Measurements from ENCODE around the gene CERS2. TPM values are rescaled to one million over a fixed set of nuclear protein-coding genes. Genes with fewer than 3 reads are reported as not detected.
A peak's percentile ranks its signal among the peaks of the same experiment; 100 is the strongest.

CERS2 gene
- total RNA-seq, 2 donors from 2014 or later: 179 to 205 TPM

DNA sequence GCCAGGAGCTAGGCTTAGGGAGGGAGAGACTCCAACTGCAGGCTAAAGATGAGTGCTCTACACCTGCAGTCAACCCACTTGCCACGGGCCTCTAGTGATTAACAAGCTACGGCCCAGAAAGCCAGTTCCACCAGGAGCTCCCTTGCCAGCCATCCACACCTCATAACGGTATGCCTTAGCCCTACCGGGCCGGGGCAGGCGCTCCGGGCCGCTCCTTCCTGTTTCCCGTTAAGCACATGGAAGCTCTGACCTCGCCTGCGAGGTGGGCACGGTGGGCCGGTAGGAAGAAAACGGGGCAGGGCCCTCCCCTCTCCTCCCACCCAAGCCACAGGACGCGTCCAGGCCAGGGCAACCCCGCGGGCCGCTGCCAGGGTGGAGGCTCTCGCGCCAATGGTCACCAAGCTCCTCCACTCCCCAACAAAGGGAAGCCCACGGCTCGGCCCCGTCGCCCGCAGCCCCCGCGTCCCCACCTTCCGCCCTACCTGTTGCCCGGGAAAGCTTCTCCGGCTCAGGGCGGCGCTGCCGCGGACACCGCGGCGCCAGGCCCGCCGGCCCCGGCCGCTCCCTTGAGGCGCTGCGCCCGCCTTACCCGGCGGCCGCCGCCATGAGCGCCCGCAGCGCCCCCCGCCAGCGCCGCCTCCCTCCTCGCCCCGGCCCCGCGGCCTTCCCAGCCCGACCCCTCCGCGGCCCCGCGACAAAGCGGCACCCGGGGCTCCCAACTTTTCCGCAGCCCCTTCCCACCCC is 627 bp downstream of the CERS2 start:
- DNase-seq: peak; percentile 39 to 63
- peak; percentile 38 for ATAC-seq
- intact Hi-C loops (cut with DNase I, micrococcal nuclease): no loop called here

DNA sequence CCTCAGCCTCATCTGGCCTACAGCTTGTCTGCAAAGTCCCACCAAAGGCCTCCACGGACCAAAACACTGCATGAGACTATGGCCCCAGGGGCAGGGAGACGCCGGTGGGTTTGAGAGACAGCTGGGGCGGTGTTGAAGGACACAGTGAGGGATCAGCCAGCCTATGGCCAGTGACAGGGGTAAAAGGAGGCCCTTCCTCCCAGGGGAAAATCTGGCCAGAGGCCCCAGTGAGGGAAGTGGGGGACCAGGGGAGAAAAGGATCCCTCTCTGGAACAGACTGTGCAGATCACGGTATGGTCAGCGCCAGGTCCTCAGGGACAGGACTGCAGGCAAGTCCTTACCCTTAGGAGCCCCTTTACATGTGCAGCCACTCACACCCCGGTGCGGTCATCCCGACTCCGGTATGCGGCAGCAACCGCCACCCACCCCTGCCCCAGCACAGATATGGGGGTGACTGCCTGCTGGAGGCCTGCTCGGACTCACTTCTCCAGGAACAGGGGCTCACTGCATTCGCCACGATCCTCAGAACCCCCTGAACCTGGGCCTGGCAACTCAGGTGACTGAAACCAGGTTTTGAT is 1.3 kb downstream of the CERS2 start:
- no peak for ATAC-seq
- intact Hi-C loops (cut with DNase I, micrococcal nuclease): no loop called here
- DNase-seq: peak in 1 of 2 donors; percentile 32

DNA sequence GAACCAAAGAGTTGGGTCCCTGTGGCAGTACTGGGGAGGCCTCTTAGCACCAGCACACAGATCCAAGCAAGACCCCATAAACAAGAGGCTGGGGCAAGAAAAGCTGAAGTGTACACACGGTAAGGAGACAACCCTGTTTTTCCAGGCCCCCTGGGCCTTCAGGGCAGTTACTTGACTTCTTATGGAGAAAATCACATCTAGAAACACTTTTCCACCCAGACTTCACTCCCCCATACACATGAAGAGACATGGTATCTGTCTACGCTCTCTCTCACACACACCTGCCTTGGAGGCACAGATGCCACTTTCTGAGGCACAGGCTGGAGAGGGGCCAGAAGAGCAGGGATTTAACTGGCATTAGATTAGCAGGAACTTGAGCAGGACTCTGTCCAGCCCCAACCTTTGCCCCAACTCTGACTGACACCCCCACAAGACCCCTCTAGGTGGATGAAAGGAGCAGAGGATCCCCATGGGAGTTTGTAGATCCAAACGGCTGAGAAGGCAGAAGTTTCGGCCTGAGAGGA is 2.2 kb downstream of the CERS2 start:
- ATAC-seq (no peak), DNase-seq (no peak)
- intact Hi-C loops (cut with DNase I, micrococcal nuclease): no loop called here

DNA sequence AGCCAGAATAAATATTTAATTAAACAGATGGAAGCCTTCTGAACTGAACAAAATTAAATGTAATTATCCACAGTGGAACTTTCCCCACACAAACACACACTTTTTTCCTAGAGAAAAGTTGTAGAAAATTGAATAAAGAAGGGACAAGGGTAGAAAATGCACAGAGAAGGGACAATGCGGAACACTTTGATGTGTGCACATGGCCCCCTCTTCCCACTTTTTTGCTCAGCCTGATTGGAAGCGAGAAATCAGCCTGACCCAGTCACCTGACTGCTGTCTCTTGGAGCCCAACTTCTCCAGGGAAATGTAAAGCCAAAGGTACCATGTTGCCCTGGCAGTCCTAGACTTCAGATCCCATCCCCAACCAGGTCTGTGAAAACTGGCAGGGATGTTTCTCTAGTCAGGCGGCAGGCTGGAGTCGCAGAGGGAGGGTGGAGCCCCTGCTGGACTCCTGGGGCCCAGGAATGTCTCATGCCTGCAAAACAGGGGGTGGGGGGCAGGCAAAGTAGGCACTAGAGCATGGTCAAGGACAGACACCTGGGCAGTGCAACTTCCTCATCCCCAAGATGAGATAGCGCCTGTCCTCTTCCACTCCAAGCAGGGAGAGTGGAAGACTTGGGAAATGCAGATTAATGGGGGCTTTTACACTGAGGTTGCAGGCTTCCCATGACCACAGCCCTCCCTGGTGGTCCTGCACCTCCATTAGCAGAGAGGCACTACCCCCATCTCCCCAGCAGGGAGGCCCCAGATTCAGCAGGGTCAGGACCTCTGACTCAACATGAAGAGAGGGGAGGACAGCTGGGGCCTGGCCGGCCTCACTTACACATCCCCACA is 2.8 kb downstream of the CERS2 start:
- DNase-seq (no peak), ATAC-seq (no peak)
- intact Hi-C loops (cut with DNase I, micrococcal nuclease): no loop called here

DNA sequence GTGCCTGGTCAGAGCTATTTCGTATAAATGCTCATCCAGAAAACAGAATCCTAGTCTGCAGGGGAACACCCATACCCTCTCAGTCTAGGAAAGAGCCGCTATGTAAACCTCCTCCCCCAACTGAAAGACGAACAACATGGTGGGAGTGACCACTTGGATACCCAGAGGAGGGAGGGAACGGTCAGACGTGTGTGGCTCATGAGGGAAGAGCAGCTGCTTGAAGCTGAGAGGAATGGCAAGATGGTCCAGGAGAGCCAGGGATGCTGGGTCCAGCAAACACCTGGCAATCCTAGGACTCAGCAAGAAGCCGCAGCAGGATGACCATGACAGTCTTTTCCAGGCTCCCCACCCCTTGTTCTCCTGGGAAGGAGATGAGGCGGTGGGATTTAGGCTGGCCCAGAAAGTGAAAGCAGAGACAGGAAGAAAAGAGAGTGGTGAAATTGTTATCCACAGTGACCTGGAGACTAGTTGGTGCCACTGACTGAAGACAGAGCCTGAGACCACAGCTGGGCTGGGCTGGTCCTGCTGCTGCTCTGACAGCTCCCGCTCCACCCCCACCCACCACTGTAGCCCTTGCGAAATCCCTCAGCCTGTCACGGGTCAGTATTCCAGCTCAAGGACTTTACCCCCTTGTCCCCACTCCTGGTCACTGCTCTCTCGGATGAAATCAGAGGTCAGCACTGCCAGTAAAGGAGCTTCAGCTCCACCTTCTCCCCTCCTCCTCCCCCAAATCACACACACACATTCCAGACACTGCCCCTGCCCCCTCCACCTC is 3.6 kb downstream of the CERS2 start:
- DNase-seq: peak; percentile 66 to 77
- intact Hi-C loops (cut with DNase I, micrococcal nuclease): no loop called here

DNA sequence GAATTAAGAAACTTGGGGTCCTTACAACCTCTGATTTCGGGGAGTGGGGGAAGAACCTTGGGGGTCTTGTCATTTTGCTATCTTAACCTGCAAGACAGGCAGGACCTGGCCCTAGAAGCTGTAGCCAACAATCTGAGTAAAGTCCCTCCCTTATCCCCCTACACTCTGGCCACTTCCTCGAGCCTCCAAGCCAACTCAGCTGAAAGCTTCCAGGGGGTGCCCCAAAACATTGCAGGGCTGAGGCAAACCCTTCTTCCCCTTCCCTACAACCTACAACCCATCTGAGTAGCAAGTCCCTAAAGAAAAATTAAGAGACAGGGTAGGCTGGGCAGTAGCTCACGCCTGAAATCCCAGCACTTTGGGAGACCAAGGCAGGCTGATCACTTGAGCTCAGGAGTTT is 5.0 kb downstream of the CERS2 start:
- intact Hi-C loops (cut with DNase I, micrococcal nuclease): no loop called here
- DNase-seq (no peak), ATAC-seq (no peak)

More for the DNA sequence above, 3.6 kb downstream of the CERS2 start:
- peak; percentile 66 for ATAC-seq

DNA sequence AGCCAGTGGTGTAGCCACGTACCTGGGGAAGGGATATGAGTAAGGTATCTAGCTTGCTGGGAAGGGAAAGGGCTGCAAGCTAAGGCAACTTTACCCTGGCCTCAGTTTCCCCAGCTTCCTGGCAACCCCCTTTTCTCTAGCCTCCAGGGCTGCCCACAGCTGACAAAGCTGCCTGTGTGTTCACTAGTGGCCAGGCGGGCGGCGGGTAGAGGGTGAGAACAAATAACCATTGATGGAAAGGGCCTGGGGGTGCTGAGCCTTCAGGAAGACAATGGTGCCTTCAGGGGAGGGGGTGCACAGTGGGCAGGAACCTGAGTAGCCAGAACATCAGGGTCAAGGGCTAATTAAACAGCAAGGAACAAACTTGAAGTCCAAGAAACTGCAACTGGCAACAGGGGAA is 6.1 kb downstream of the CERS2 start:
- DNase-seq (no peak), ATAC-seq (no peak)
- intact Hi-C loops (cut with DNase I, micrococcal nuclease): no loop called here

DNA sequence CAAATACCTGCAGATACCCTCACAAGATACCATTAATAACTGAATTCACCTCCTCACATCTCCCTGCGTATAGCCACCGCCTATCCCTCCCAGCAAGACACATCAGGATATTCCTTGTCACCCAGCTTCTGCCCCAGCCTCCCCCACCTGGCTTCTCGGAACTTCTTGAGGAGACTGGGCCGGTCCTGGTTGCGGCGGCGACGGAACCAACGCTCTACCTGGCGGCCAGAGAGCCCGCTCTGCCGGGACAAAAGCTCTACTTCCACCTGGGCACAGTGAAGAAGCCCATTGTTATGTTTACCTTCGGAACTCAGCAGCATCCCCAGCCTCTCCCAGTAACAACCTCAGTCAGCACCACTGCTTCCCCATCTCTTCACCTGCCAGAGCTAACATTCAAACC is 6.7 kb downstream of the CERS2 start:
- DNase-seq: no peak
- ATAC-seq: no peak

DNA sequence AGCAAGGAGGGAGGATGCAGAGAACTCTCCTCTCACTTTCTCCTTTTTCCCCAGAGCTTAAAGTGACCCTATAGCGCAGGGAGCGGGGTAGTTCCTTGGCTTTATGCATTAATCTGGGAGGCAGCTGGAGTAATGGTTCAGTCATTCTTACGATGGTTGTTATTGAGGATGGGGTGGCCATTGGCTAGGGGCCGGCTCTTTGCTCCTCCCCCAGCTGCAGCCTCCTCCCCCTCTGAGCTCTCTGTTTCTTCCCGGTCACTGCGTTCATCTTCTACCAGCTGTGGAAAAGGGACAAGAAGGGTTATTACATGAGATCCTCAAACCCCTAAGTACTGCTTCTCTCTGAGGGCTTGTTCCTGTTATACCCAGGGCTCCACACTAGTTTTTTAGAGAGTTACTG is 8.6 kb downstream of the CERS2 start:
- intact Hi-C loops (cut with DNase I, micrococcal nuclease): no loop called here
- DNase-seq (no peak), ATAC-seq (no peak)

More for the DNA sequence above, 6.7 kb downstream of the CERS2 start:
- intact Hi-C loops (cut with DNase I, micrococcal nuclease): no loop called here

DNA sequence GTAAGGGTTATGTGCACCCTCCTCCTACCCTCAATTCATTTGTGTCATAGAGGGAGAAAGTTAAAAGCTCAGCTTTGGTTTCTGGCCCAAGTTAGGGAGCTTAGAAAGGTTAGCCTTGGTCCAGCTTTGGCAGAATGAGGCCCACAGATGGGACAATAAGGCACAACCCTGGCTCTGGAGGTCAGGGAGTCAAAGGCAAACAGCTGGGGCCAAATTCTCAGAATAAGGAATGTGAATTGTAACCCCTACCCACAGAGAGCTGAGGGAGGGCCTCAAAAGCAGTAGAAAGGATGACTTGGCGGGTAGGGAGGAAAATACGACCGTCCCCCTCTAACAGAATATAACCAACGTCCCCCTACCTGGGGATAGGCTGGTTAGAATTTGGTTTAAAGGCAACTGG is 9.0 kb downstream of the CERS2 start:
- ATAC-seq: no peak
- no peak for DNase-seq
- intact Hi-C loops (cut with DNase I, micrococcal nuclease): no loop called here

DNA sequence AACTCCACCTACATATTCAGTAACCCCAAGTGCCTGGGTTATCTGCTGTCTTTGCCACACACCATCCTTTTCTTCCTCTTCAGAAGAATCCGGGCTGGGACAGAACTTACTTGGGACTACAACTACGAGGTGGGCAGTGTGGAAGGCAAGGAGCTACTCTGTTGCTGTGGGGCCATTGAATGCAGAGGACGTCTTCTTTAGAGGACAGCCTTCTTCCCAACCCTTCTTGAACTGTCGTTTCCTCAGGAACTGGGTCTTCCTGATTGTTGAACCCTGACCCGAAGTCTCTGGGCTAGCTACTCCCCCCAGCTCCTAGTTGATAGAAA is 10.5 kb downstream of the CERS2 start:
- intact Hi-C loops (cut with DNase I, micrococcal nuclease): no loop called here
- ATAC-seq: no peak
- DNase-seq: no peak

DNA sequence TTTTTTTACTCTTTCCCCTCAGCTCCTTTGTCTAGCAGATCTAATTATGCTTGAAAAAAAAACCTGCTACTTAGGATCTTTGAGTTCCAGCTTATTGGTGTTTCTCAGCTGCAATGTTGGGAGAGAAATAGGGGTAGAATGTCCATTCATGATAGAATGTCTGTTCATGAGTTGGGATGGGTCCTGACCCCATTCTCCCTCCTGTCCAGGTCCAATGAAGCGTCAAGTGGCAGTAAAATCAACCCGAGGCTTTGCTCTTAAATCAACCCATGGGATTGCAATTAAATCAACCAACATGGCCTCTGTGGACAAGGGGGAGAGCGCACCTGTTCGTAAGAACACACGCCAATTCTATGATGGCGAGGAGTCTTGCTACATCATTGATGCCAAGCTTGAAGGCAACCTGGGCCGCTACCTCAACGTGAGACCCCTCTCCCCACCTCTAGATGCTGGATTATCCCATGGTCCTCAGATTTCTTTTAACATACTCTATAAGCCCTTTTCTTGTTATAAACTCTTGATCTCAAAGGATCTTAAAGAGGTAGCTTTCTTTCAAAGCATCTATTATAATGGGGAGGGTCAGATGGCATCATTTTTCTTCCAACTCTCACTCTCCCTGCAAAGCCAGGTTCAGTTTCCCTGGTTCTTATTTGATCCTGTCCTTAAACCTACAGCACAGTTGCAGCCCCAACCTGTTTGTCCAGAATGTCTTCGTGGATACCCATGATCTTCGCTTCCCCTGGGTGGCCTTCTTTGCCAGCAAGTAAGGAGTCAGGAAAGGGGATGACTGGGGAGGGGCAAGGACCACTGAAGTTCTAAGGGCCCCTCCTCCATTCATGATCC is 11.1 kb downstream of the CERS2 start:
- no peak for ATAC-seq
- no peak for DNase-seq
- intact Hi-C loops (cut with DNase I, micrococcal nuclease): no loop called here

DNA sequence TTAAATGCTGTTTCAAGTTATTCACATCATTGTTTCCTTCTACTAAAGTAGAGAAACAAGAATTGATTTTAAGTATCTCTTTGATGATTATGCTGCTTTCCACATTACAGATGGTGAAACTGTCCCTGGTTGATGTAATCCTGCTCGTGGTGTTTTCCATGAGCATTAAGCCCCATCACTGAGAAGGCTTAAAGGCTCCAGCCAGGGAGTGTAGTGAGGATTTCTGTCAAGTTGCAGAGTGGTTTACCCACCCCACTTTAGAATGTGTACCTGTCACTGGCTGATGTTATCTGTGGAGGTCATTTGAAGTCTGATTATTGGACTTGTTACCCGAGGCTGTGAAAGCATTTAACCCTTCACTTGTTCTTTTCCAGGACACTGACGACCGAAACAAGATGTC is 12.9 kb downstream of the CERS2 start:
- no peak for ATAC-seq
- intact Hi-C loops (cut with DNase I, micrococcal nuclease): no loop called here

DNA sequence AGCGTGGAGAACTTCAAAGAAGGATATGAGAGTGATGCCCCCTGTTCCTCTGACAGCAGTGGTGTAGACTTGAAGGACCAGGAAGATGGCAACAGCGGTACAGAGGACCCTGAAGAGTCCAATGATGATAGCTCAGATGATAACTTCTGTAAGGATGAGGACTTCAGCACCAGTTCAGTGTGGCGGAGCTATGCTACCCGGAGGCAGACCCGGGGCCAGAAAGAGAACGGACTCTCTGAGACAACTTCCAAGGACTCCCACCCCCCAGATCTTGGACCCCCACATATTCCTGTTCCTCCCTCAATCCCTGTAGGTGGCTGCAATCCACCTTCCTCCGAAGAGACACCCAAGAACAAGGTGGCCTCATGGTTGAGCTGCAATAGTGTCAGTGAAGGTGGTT is 14.0 kb downstream of the CERS2 start:
- DNase-seq (no peak), ATAC-seq (peak; percentile 15)
- intact Hi-C loops (cut with DNase I, micrococcal nuclease): no loop called here

More for the DNA sequence above, 12.9 kb downstream of the CERS2 start:
- no peak for DNase-seq

DNA sequence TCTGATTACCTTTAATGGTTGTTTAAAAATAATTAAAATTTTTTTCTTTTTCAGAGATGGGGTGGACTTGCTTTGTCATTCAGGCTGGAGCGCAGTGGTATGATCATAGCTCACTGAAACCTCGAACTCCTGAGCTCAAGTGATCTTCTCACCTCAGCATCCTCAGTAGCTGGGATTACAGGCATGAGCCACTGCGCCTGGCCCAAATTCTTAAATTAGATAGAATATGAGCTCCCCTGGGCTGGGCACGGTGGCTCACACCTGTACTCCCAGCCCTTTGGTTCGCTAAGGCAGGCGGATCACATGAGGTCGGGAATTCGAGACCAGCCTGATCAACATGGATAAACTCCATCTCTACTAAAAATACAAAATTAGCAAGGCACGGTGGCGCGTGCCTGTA is 17.0 kb downstream of the CERS2 start:
- no peak for ATAC-seq
- intact Hi-C loops (cut with DNase I, micrococcal nuclease): no loop called here
- no peak for DNase-seq

DNA sequence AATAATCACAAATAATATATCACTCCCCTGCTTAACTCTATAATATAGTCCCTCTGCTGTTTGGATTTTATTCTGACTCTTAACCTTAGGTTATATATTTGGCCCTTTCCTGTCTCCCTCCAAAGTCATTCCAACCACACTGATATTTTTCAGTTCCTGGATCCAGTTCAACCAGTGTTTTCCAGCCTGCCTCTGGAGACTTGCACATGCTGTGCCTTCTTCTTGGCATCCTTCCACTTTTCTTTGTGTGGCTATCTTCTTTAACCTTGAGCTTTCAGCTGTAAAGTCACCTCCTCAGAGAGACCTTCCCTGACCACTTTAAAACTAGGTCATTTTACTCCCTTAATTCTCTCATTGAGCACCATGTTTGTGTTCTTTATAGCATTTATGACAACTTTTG is 19.4 kb downstream of the CERS2 start:
- DNase-seq (no peak), ATAC-seq (no peak)
- intact Hi-C loops (cut with DNase I, micrococcal nuclease): no loop called here

DNA sequence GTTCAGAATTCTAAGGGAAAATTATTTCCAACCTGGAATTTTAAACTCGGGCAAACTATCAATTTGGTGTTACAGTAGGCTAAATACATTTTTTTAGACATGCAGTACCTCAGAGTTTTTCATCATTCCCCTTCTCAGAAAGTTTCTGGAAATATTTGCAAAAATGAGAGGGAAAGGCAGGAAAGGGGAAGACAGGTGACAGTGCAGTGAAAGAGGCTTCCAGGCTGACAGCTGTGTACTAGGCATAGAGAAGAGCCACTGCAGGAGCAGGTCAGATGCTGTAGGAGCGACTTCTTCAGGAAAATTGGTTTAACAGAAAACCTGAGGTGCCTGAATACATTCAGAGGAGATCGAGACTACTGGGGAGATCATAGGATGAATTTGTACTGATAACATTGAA is 19.9 kb downstream of the CERS2 start:
- intact Hi-C loops (cut with DNase I, micrococcal nuclease): no loop called here
- ATAC-seq (no peak), DNase-seq (no peak)

DNA sequence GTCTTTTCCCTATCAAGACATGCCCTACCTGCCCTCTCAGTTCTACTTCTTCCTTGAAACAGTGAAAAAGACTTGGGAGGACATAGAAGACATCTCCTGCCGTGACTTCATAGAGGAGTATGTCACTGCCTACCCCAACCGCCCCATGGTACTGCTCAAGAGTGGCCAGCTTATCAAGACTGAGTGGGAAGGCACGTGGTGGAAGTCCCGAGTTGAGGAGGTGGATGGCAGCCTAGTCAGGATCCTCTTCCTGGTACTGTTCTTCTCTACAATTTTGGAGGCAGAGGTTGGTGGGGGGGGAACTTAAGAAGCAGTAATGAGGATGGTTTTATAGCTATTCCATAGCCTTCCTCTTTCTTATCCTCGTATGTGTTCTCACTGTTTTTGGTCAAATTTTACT is 29.8 kb downstream of the CERS2 start:
- intact Hi-C loops (cut with DNase I, micrococcal nuclease): no loop called here
- ATAC-seq: no peak
- no peak for DNase-seq
